Stimulated activated effector memory CD8-positive, alpha-beta T cell treated with anti-CD3 and anti-CD28 coated beads, Interleukin-12 subunit alpha, Interleukin-12 subunit beta, amount 100 ng/mL, for 72 hours (primary cell): ENCODE results near the gene KMT5B.

Source experiments
- ATAC-seq: fragments of 150-1000 bp; cut with Tn5 transposase; 2 replicates; pipeline ENCODE4 v1.10.0; 2021
- DNase-seq, 2 donors: peaks; one replicate each; pipeline ENCODE4 v3.0.0; 2021 to 2022; ENCODE audit warnings: low spot score in 2 of 2
- H3K27ac Mint-ChIP-seq: one replicate; pipeline ENCODE4 v1.8.0; 2022; ENCODE audit warnings: mild to moderate bottlenecking, mixed read lengths
- H3K36me3 Mint-ChIP-seq: one replicate; pipeline ENCODE4 v1.8.0; 2022; ENCODE audit warnings: mild to moderate bottlenecking, mixed read lengths
- H3K4me1 Mint-ChIP-seq: one replicate; pipeline ENCODE4 v1.8.0; 2022; ENCODE audit warnings: mixed read lengths
- H3K4me3 Mint-ChIP-seq: one replicate; pipeline ENCODE4 v1.8.0; 2022; ENCODE audit warnings: mild to moderate bottlenecking, mixed read lengths
- H3K9me3 Mint-ChIP-seq: one replicate; pipeline ENCODE4 v1.8.0; 2022; ENCODE audit warnings: mixed read lengths

Gene KMT5B

GRCh38 chr11:68113986-68114385 lies 99.1 kb downstream of the KMT5B start:
- DNase-seq (no peak), ATAC-seq (no peak)
- Mint-ChIP-seq H3K4me1 (no peaks in the 10 kb centered on the region), H3K9me3 (no peaks in the 10 kb centered on the region), H3K36me3 (no peaks in the 10 kb centered on the region), H3K27ac (no peak overlapping the region), H3K4me3 (no peak overlapping the region)

GRCh38 chr11:68107689-68108088 lies 105.4 kb downstream of the KMT5B start:
- no peak for DNase-seq
- no peaks in the 10 kb centered on the region for H3K36me3 Mint-ChIP-seq
- H3K4me1 Mint-ChIP-seq: no peaks in the 10 kb centered on the region
- no peak for ATAC-seq
- H3K27ac Mint-ChIP-seq: no peak overlapping the region
- H3K9me3 Mint-ChIP-seq: no peaks in the 10 kb centered on the region
- no peak overlapping the region for H3K4me3 Mint-ChIP-seq

DNA sequence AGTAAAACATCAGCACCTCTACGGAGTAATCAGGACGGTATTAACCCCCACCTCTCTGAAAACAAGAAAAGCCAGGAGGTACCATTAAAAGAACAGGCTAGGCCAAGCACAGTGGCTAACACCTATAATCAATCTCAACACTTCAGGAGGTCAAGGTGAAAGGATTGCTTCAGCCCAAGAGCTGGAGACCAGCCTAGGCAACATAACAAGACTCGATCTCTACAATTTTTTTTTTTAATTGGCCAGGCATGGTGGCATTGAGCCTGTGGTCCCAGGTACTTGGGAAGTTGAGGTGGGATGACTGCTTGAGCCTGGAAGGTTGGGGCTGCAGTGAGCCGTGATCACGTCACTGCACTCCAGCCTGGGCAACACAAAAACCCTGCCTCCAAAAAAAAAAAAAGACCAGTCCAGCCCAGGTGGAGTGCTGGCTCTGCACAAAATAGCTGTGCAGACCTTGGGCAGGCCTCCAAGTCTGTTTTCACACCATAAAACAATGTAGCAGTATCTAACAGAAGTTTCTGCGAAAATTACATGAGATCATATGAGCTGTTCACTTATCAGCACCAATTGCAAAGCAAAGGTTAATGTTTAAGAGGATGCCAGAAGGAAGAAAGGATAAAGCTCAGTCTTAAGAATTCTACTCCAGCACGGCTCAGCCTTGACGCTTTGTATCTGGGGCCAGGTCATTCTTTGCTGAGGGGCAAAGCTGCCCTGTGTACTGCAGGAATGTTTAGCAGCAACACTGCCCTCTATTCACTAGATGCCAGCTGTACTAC lies 106.7 kb downstream of the KMT5B start:
- no peak for DNase-seq
- Mint-ChIP-seq H3K9me3 (no peaks in the 10 kb centered on the region), H3K4me1 (no peaks in the 10 kb centered on the region), H3K36me3 (no peaks in the 10 kb centered on the region), H3K4me3 (no peak overlapping the region), H3K27ac (no peak overlapping the region)
- no peak for ATAC-seq
